Suprapubic skin (tissue), 4 donors: ENCODE results near the gene USP5. TPM values are rescaled to one million over a fixed set of nuclear protein-coding genes. Genes with fewer than 3 reads are reported as not detected.

Source experiments
- DNase-seq, 2 donors: peaks; one replicate each; pipeline ENCODE4 v3.0.0-alpha.2; 2019; ENCODE audit warnings: low spot score in 2 of 2
- H3K27ac ChIP-seq: fragments of 200-600 bp; sonication (generic); one replicate; pipeline ENCODE4 v1.5.1; 2019
- H3K27me3 ChIP-seq: fragments of 200-600 bp; sonication (generic); one replicate; pipeline ENCODE4 v1.5.1; 2019
- H3K36me3 ChIP-seq: fragments of 200-600 bp; sonication (generic); one replicate; pipeline ENCODE4 v1.5.1; 2019
- H3K4me1 ChIP-seq: fragments of 200-600 bp; sonication (generic); one replicate; pipeline ENCODE4 v1.5.1; 2019
- H3K4me3 ChIP-seq: fragments of 200-600 bp; sonication (generic); one replicate; pipeline ENCODE4 v1.5.1; 2019; ENCODE audit warnings: mild to moderate bottlenecking
- H3K9me3 ChIP-seq: fragments of 200-600 bp; sonication (generic); one replicate; pipeline ENCODE4 v1.5.1; 2019
- CTCF ChIP-seq, 2 donors: fragments of 200-600 bp in 1 of 2; fragments of 450-650 bp in 1 of 2; sonication (generic) in 1 of 2; IDR thresholded peaks; one replicate each; pipeline ENCODE4 v1.5.1; 2016 to 2019; ENCODE audit warnings: antibody characterized with exemption in 2 of 2, mild to moderate bottlenecking in 1 of 2, moderate library complexity in 1 of 2
- EP300 ChIP-seq: sonication (generic); formaldehyde crosslinking; IDR thresholded peaks from one replicate; pipeline ENCODE4 v1.6.1; 2017; ENCODE audit warnings: antibody characterized with exemption
- POLR2A ChIP-seq, 2 donors: fragments of 450-650 bp; IDR thresholded peaks; one replicate each; pipeline ENCODE4 v1.6.1; 2017; ENCODE audit warnings: antibody characterized with exemption in 2 of 2, mild to moderate bottlenecking in 2 of 2, moderate library complexity in 2 of 2
- POLR2AphosphoS5 ChIP-seq, 3 donors: sonication (generic); formaldehyde crosslinking; IDR thresholded peaks; one replicate each; pipeline ENCODE4 v1.6.1; 2017; ENCODE audit warnings: antibody characterized with exemption in 3 of 3
- WGBS: methylation state at CpG from one replicate; pipeline ENCODE4 v1.1.5; 2018; 5-methylcytosine and 5-hydroxymethylcytosine counted together
- total RNA-seq, 4 donors: library from RNA; depleted of rRNA; stranded (reverse); fragments of >200 nt; gene quantifications; one replicate each; pipeline ENCODE4 v1.1.0, GENCODE V29; 2016

USP5 gene
- total RNA-seq, 4 donors from 2014 or later, result 54.7 to 71.8 (median 68.9) TPM

- TF ChIP-seq CTCF (IDR thresholded peaks at IDR 0.05), result no peak
- TF ChIP-seq POLR2A (IDR thresholded peaks at IDR 0.05), result no peak
- TF ChIP-seq EP300, result no peak
- TF ChIP-seq POLR2AphosphoS5 (IDR thresholded peaks at IDR 0.05), result no peak
- Histone ChIP-seq H3K4me1 (peaks cover 40% of the 10 kb centered on the region), H3K9me3 (no peaks in the 10 kb centered on the region), H3K36me3 (peaks cover 18% of the 10 kb centered on the region), H3K27me3 (peaks cover 13% of the 10 kb centered on the region), H3K27ac (peak overlapping the region; percentile 57), H3K4me3 (peak overlapping the region; percentile 75)
- 45% methylated on average over 13 of the region's 19 CpGs for WGBS
- DNase-seq, result no peak
These were observed 22.3 kb upstream of the USP5 start for GRCh38 chr12:6829536-6830220.

GRCh38 chr12:6830286-6830890, 21.6 kb upstream of the USP5 start:
- no peak overlapping the region for H3K27ac ChIP-seq
- 91% methylated on average over 11 of the region's 11 CpGs for WGBS

GRCh38 chr12:6830999-6831398, 21.0 kb upstream of the USP5 start:
- 87% methylated on average over 6 of the region's 6 CpGs for WGBS
- TF ChIP-seq POLR2A (IDR thresholded peaks at IDR 0.05) (no peak), CTCF (IDR thresholded peaks at IDR 0.05) (no peak), EP300 (no peak), POLR2AphosphoS5 (IDR thresholded peaks at IDR 0.05) (no peak)
- Histone ChIP-seq H3K27ac (no peak overlapping the region), H3K4me3 (no peak overlapping the region), H3K4me1 (peaks cover 29% of the 10 kb centered on the region), H3K27me3 (peaks cover 3% of the 10 kb centered on the region), H3K36me3 (peaks cover 18% of the 10 kb centered on the region), H3K9me3 (no peaks in the 10 kb centered on the region)
- DNase-seq, result no peak

More at GRCh38 chr12:6830286-6830890, 21.6 kb upstream of the USP5 start:
- peaks cover 18% of the 10 kb centered on the region for H3K36me3 ChIP-seq
- no peaks in the 10 kb centered on the region for H3K9me3 ChIP-seq
- H3K4me3 ChIP-seq, result no peak overlapping the region
- TF ChIP-seq CTCF (IDR thresholded peaks at IDR 0.05), result no peak
- TF ChIP-seq POLR2A (IDR thresholded peaks at IDR 0.05), result no peak
- no peak for TF ChIP-seq EP300
- TF ChIP-seq POLR2AphosphoS5 (IDR thresholded peaks at IDR 0.05), result no peak
- no peak for DNase-seq
- peaks cover 7% of the 10 kb centered on the region for H3K27me3 ChIP-seq
- peaks cover 34% of the 10 kb centered on the region for H3K4me1 ChIP-seq

DNA sequence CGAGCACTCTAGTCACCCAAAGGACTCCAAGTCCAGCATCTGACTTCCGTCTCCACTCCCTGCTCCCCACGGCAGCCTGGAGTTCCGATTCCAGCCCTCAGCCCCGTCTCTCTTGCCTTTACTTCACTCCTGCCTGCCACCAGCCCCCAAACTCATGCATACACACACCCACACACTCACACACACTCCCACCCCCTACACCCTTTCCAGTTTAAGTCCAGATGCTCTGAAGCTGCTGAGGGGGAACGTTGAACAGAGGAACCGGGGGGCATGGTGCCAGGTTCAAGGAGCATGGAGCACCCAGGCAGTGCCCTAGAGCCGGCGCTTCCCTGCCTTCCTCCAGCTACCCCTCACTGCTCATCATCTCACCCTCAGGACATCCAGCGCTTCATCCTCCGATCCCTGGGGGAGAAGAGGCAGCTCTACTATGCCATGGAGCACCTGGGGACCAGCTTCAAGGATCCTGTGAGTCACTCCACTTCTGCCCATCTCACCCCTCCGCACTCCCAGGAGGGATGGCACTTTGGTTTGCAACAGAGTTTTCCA, 20.4 kb upstream of the USP5 start:
- TF ChIP-seq CTCF (IDR thresholded peaks at IDR 0.05) (no peak), POLR2AphosphoS5 (IDR thresholded peaks at IDR 0.05) (no peak), EP300 (no peak), POLR2A (IDR thresholded peaks at IDR 0.05) (no peak)
- peaks cover 29% of the 10 kb centered on the region for H3K4me1 ChIP-seq
- H3K27ac ChIP-seq, result no peak overlapping the region
- DNase-seq, result no peak
- no peaks in the 10 kb centered on the region for H3K27me3 ChIP-seq
- WGBS, result 86% methylated on average over 12 of the region's 12 CpGs
- H3K36me3 ChIP-seq, result peaks cover 18% of the 10 kb centered on the region
- no peak overlapping the region for H3K4me3 ChIP-seq
- no peaks in the 10 kb centered on the region for H3K9me3 ChIP-seq

DNA sequence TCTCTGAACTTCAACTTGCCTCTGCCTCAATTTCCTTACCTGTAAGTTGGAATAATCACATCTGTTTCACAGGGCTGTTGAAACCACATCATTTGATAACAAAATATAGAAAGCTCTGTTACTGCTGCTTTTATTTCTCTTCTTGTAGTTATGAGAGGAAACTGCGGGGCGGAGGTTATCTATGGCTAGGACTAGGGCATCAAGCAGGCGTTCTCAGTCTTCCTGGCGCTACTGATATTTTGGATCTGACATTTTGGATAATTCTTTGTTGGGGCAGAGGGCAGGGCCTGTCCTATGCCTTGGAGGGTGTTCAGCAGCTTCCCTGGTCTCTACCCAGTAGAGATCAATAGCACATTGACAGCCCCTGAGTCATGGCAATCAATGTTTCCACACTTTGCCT, 19.8 kb upstream of the USP5 start:
- H3K4me1 ChIP-seq, result peaks cover 26% of the 10 kb centered on the region
- no peaks in the 10 kb centered on the region for H3K9me3 ChIP-seq
- peaks cover 18% of the 10 kb centered on the region for H3K36me3 ChIP-seq
- TF ChIP-seq CTCF (IDR thresholded peaks at IDR 0.05) (no peak), POLR2AphosphoS5 (IDR thresholded peaks at IDR 0.05) (no peak), POLR2A (IDR thresholded peaks at IDR 0.05) (no peak), EP300 (no peak)
- H3K27ac ChIP-seq, result no peak overlapping the region
- 98% methylated on average over 4 of the region's 4 CpGs for WGBS
- no peak overlapping the region for H3K4me3 ChIP-seq
- no peaks in the 10 kb centered on the region for H3K27me3 ChIP-seq
- no peak for DNase-seq
